ENCODE data around the gene MRM2. TPM values are rescaled to one million over a fixed set of nuclear protein-coding genes. Genes with fewer than 3 reads are reported as not detected.

MRM2 gene
- total RNA-seq, 1 experiment from 2014 or later = 49.9 TPM

GRCh38 chr7:2264158-2264557 lies 22.2 kb upstream of the MRM2 start:
- BruUV-seq (replicated peaks) = no TSS peak
- Histone ChIP-seq H3K27me3 (ENCODE audit: control insufficient read depth, insufficient read depth, low read length) (no peaks in the 10 kb centered on the region), H3K36me3 (ENCODE audit: control insufficient read depth, insufficient read depth, low read length) (no peaks in the 10 kb centered on the region), H3K9me3 (ENCODE audit: control insufficient read depth, insufficient read depth, low read depth, low read length) (no peaks in the 10 kb centered on the region), H3K4me3 (ENCODE audit: low read depth in 2 of 2, low read length in 2 of 2) (no peak overlapping the region), H3K27ac (ENCODE audit: low read length) (no peak overlapping the region), H3K4me1 (ENCODE audit: control insufficient read depth, insufficient read depth, low read length) (peaks cover 9% of the 10 kb centered on the region)
- ChIA-PET CTCF (no interaction called here), POLR2A (no interaction called here)
- ATAC-seq = no peak
- intact Hi-C loops (cut with micrococcal nuclease; ENCODE audit: unreplicated experiment) = no loop called here
- in situ Hi-C loops (cut with HindIII; ENCODE audit: low pct_unique_long_range_greater_than_20kb, low sequenced_read_pairs) = no loop called here
- TF ChIP-seq TCF7L2 (IDR thresholded peaks at IDR 0.05; ENCODE audit: low read depth, low read length) = no peak
- TF ChIP-seq, protein P1, sequence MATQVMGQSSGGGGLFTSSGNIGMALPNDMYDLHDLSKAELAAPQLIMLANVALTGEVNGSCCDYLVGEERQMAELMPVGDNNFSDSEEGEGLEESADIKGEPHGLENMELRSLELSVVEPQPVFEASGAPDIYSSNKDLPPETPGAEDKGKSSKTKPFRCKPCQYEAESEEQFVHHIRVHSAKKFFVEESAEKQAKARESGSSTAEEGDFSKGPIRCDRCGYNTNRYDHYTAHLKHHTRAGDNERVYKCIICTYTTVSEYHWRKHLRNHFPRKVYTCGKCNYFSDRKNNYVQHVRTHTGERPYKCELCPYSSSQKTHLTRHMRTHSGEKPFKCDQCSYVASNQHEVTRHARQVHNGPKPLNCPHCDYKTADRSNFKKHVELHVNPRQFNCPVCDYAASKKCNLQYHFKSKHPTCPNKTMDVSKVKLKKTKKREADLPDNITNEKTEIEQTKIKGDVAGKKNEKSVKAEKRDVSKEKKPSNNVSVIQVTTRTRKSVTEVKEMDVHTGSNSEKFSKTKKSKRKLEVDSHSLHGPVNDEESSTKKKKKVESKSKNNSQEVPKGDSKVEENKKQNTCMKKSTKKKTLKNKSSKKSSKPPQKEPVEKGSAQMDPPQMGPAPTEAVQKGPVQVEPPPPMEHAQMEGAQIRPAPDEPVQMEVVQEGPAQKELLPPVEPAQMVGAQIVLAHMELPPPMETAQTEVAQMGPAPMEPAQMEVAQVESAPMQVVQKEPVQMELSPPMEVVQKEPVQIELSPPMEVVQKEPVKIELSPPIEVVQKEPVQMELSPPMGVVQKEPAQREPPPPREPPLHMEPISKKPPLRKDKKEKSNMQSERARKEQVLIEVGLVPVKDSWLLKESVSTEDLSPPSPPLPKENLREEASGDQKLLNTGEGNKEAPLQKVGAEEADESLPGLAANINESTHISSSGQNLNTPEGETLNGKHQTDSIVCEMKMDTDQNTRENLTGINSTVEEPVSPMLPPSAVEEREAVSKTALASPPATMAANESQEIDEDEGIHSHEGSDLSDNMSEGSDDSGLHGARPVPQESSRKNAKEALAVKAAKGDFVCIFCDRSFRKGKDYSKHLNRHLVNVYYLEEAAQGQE (IDR thresholded peaks at IDR 0.05; ENCODE audit: insufficient read depth in 1 of 2, low read depth in 2 of 2, low read length in 1 of 2) = no peak
- TF ChIP-seq CTCF (IDR thresholded peaks at IDR 0.05) = no peak
- TF ChIP-seq POLR2AphosphoS5 (IDR thresholded peaks at IDR 0.05; ENCODE audit: low read depth, low read length) = no peak
- TF ChIP-seq SIN3A (IDR thresholded peaks at IDR 0.05; ENCODE audit: borderline replicate concordance, insufficient read depth, low read depth, low read length) = no peak
- no peak for DNase-seq (ENCODE audit: low read depth, low spot score)

- in situ Hi-C loops (cut with HindIII; ENCODE audit: low pct_unique_long_range_greater_than_20kb, low sequenced_read_pairs) = no loop called here
- ATAC-seq (no peak), DNase-seq (ENCODE audit: low read depth, low spot score) (no peak)
- ChIA-PET CTCF (no interaction called here), POLR2A (no interaction called here)
- Histone ChIP-seq H3K4me3 (ENCODE audit: low read depth in 2 of 2, low read length in 2 of 2) (no peak overlapping the region), H3K27ac (ENCODE audit: low read length) (no peak overlapping the region), H3K27me3 (ENCODE audit: control insufficient read depth, insufficient read depth, low read length) (no peaks in the 10 kb centered on the region), H3K36me3 (ENCODE audit: control insufficient read depth, insufficient read depth, low read length) (no peaks in the 10 kb centered on the region), H3K9me3 (ENCODE audit: control insufficient read depth, insufficient read depth, low read depth, low read length) (no peaks in the 10 kb centered on the region), H3K4me1 (ENCODE audit: control insufficient read depth, insufficient read depth, low read length) (peaks cover 9% of the 10 kb centered on the region)
- intact Hi-C loops (cut with micrococcal nuclease; ENCODE audit: unreplicated experiment) = no loop called here
- TF ChIP-seq TCF7L2 (IDR thresholded peaks at IDR 0.05; ENCODE audit: low read depth, low read length) (no peak), SIN3A (IDR thresholded peaks at IDR 0.05; ENCODE audit: borderline replicate concordance, insufficient read depth, low read depth, low read length) (no peak), CTCF (IDR thresholded peaks at IDR 0.05) (no peak), POLR2AphosphoS5 (IDR thresholded peaks at IDR 0.05; ENCODE audit: low read depth, low read length) (no peak)
- TF ChIP-seq, protein P1 (IDR thresholded peaks at IDR 0.05; ENCODE audit: insufficient read depth in 1 of 2, low read depth in 2 of 2, low read length in 1 of 2) = no peak
- BruUV-seq (replicated peaks) = no TSS peak
Observed at GRCh38 chr7:2263176-2263575, 21.2 kb upstream of the MRM2 start.
